ENCODE results near the gene KYNU. TPM values are rescaled to one million over a fixed set of nuclear protein-coding genes. Genes with fewer than 3 reads are reported as not detected.
"Not testable (repeated sequence)": the region's sequence is repeated elsewhere in the genome, so short reads cannot be mapped to it uniquely, and the experiment has no call there.

The KYNU gene
- total RNA-seq, 1 donor from 2014 or later = not detected

DNA sequence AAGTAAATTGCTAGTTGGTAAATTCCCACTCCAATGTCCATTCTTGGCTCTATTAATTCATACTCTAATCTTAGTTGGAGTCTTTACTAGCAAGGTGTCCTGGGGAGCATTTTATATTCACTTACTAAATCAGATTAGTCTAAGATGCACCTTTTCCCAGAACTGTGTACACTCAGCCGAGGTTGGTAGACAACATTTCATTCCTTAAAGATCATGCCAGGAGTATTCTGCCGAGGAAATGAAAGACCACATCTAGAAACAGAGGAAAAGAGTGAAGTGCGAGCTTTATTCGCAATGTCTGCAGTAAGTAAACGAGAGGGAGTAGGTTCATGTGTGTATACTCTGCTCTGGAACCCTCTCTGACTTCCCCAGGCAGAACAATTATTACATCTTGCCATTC is 14.6 kb upstream of the KYNU start:
- H3F3A ChIP-seq (ENCODE audit: low read depth) = no peaks in the 10 kb centered on the region
- no peaks in the 10 kb centered on the region for H3K79me2 ChIP-seq (ENCODE audit: low read depth)
- no peak overlapping the region for H3K4me3 ChIP-seq
- Mint-ChIP-seq H3K4me1 (no peaks in the 10 kb centered on the region), H3K9me3 (no peaks in the 10 kb centered on the region), H3K27ac (no peak overlapping the region), H3K4me3 (no peak overlapping the region), H3K27me3 (ENCODE audit: insufficient read depth, low read depth) (no peaks in the 10 kb centered on the region), H3K36me3 (no peaks in the 10 kb centered on the region)
- H3K4me2 ChIP-seq = no peak overlapping the region
- DNase-seq (ENCODE audit: low spot score) = no peak
- H2AFZ ChIP-seq (replicated peaks) = no peak overlapping the region
- H3K27me3 ChIP-seq = no peaks in the 10 kb centered on the region
- H3K36me3 ChIP-seq = no peaks in the 10 kb centered on the region
- H3K4me1 ChIP-seq = no peaks in the 10 kb centered on the region
- no peaks in the 10 kb centered on the region for H3K9me3 ChIP-seq (ENCODE audit: low read depth)
- TF ChIP-seq EZH2 (IDR thresholded peaks at IDR 0.05) (no peak), EZH2phosphoT487 (IDR thresholded peaks at IDR 0.05) (no peak)
- TF ChIP-seq, protein P1, sequence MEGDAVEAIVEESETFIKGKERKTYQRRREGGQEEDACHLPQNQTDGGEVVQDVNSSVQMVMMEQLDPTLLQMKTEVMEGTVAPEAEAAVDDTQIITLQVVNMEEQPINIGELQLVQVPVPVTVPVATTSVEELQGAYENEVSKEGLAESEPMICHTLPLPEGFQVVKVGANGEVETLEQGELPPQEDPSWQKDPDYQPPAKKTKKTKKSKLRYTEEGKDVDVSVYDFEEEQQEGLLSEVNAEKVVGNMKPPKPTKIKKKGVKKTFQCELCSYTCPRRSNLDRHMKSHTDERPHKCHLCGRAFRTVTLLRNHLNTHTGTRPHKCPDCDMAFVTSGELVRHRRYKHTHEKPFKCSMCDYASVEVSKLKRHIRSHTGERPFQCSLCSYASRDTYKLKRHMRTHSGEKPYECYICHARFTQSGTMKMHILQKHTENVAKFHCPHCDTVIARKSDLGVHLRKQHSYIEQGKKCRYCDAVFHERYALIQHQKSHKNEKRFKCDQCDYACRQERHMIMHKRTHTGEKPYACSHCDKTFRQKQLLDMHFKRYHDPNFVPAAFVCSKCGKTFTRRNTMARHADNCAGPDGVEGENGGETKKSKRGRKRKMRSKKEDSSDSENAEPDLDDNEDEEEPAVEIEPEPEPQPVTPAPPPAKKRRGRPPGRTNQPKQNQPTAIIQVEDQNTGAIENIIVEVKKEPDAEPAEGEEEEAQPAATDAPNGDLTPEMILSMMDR (IDR thresholded peaks at IDR 0.05) = no peak
- H3K9ac ChIP-seq = no peak overlapping the region
- no peak overlapping the region for H3K27ac ChIP-seq
- no peaks in the 10 kb centered on the region for H4K20me1 ChIP-seq (ENCODE audit: low read depth)

DNA sequence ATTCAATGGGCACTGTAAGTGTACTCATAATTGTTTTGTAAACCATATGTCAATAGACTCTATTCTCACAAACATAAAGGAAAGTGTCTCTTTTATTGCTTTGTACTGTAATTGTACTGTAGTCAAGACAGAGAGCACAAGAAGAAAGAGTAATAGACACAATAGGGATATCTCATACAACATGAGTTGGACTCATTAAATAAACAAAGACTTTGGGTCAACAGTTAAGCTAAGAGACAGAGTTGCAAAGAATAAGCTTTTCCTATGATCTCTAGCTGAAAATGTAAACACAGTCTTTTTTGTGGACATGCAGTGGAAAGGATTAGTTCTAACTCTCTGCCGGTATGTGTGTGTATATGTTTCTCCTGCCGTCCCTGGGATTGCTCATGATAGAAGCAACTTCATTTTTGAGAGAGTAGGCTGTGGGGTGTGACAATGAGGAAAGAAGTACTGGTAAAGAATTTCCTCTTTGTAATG is 13.9 kb upstream of the KYNU start:
- Histone ChIP-seq H3F3A (ENCODE audit: low read depth) (no peaks in the 10 kb centered on the region), H3K9me3 (ENCODE audit: low read depth) (no peaks in the 10 kb centered on the region), H3K4me3 (no peak overlapping the region), H3K79me2 (ENCODE audit: low read depth) (no peaks in the 10 kb centered on the region), H2AFZ (replicated peaks) (no peak overlapping the region), H4K20me1 (ENCODE audit: low read depth) (no peaks in the 10 kb centered on the region), H3K9ac (no peak overlapping the region), H3K4me1 (no peaks in the 10 kb centered on the region), H3K27ac (no peak overlapping the region), H3K36me3 (no peaks in the 10 kb centered on the region), H3K4me2 (no peak overlapping the region), H3K27me3 (no peaks in the 10 kb centered on the region)
- DNase-seq (ENCODE audit: low spot score) = no peak
- Mint-ChIP-seq H3K27ac (no peak overlapping the region), H3K36me3 (no peaks in the 10 kb centered on the region), H3K9me3 (no peaks in the 10 kb centered on the region), H3K4me1 (no peaks in the 10 kb centered on the region), H3K27me3 (ENCODE audit: insufficient read depth, low read depth) (no peaks in the 10 kb centered on the region), H3K4me3 (no peak overlapping the region)
- no peak for TF ChIP-seq EZH2 (IDR thresholded peaks at IDR 0.05)
- no peak for TF ChIP-seq EZH2phosphoT487 (IDR thresholded peaks at IDR 0.05)
- TF ChIP-seq, protein P1 (IDR thresholded peaks at IDR 0.05) = no peak

DNA sequence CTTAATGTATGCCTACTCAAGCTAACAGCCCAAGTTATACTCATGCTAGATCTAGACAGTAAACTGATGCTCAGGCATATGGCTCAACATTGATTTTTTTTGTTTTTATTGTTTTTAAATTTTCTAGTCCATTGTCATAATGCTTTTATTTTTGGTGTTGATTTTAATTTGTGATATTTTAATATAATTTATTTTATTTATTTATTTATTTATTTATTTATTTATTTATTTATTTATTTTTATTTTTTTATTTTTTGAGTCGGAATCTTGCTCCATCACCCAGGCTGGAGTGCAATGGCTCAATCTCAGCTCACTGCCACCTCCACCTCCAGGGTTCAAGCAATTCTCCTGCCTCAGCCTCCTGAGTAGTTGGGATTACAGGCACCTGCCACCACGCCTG is 12.9 kb upstream of the KYNU start:
- H4K20me1 ChIP-seq (ENCODE audit: low read depth); H3K79me2 ChIP-seq (ENCODE audit: low read depth); H3K9ac ChIP-seq; H3K4me1 ChIP-seq; H3F3A ChIP-seq (ENCODE audit: low read depth); H3K4me2 ChIP-seq; H3K4me3 ChIP-seq; H3K27me3 Mint-ChIP-seq (ENCODE audit: insufficient read depth, low read depth); H3K27ac Mint-ChIP-seq; H3K36me3 Mint-ChIP-seq; H3K4me1 Mint-ChIP-seq; H3K9me3 ChIP-seq (ENCODE audit: low read depth); H3K27ac ChIP-seq; H3K36me3 ChIP-seq; H3K9me3 Mint-ChIP-seq; DNase-seq (ENCODE audit: low spot score); H3K27me3 ChIP-seq; H3K4me3 Mint-ChIP-seq; H2AFZ ChIP-seq (replicated peaks): not testable (repeated sequence)

- no peaks in the 10 kb centered on the region for H3K27me3 ChIP-seq
- H3K27me3 Mint-ChIP-seq (ENCODE audit: insufficient read depth, low read depth) = no peaks in the 10 kb centered on the region
- DNase-seq (ENCODE audit: low spot score) = no peak
- no peaks in the 10 kb centered on the region for H4K20me1 ChIP-seq (ENCODE audit: low read depth)
- H2AFZ ChIP-seq (replicated peaks) = no peak overlapping the region
- no peaks in the 10 kb centered on the region for H3K4me1 Mint-ChIP-seq
- H3K36me3 Mint-ChIP-seq = no peaks in the 10 kb centered on the region
- H3K79me2 ChIP-seq (ENCODE audit: low read depth) = no peaks in the 10 kb centered on the region
- TF ChIP-seq, protein P1 (IDR thresholded peaks at IDR 0.05) = no peak
- TF ChIP-seq EZH2 (IDR thresholded peaks at IDR 0.05) = no peak
- no peak for TF ChIP-seq EZH2phosphoT487 (IDR thresholded peaks at IDR 0.05)
- H3K4me1 ChIP-seq = no peaks in the 10 kb centered on the region
- H3K27ac ChIP-seq = no peak overlapping the region
- no peaks in the 10 kb centered on the region for H3K9me3 ChIP-seq (ENCODE audit: low read depth)
- no peak overlapping the region for H3K4me2 ChIP-seq
- no peaks in the 10 kb centered on the region for H3K36me3 ChIP-seq
- no peaks in the 10 kb centered on the region for H3F3A ChIP-seq (ENCODE audit: low read depth)
- H3K9me3 Mint-ChIP-seq = no peaks in the 10 kb centered on the region
- no peak overlapping the region for H3K9ac ChIP-seq
- H3K4me3 Mint-ChIP-seq = no peak overlapping the region
- H3K27ac Mint-ChIP-seq = no peak overlapping the region
- no peak overlapping the region for H3K4me3 ChIP-seq
Observed at GRCh38 chr2:142865924-142866323, 11.5 kb upstream of the KYNU start.

Data from neural progenitor cell (in vitro differentiated cells).